CD4-positive, alpha-beta T cell treated with Interleukin-15 for 4 hours (primary cell): ENCODE results near the gene ADCY9.

ENCODE experiments used
- DNase-seq: peaks from one replicate; pipeline ENCODE4 v3.0.0-alpha.2; 2020; ENCODE audit warnings: low spot score

The ADCY9 gene

DNA sequence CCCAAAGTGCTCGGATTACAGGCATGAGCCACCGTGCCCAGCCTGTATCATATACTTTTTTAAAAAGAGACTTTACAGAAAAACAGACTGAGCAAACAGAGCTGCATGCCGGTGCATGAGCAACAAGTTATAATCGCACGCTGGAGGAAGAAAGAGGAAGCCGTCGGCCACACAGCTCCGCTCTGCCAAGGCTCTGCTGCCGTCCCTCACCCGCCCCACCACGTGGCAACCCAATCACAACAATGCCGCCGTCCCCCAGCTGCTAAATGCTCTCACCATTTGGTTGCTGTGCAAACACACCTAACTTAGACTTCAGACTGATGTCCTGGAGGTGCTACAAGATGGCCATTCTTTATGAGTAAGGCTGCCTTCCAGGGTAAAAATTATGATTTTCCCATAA is 83.5 kb downstream of the ADCY9 start:
- DNase-seq: no peak

DNA sequence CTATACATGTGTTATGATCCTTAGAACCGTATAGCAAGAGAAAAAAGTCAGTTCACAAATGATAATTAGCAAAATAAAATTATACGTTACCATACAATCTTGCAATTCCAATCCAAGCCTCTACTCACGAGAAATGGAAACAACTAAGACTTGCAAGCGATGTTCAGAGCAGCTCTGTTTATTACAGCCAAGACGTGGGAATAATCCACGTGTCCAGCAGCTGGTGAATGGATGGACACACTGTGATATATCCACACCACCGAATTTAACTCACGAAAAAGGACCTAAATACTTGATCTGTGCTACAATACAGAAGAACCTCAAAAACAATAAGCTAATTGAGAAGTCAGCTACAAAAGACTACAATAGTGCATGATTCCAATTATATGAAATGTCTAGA is 88.1 kb downstream of the ADCY9 start:
- DNase-seq: no peak

DNA sequence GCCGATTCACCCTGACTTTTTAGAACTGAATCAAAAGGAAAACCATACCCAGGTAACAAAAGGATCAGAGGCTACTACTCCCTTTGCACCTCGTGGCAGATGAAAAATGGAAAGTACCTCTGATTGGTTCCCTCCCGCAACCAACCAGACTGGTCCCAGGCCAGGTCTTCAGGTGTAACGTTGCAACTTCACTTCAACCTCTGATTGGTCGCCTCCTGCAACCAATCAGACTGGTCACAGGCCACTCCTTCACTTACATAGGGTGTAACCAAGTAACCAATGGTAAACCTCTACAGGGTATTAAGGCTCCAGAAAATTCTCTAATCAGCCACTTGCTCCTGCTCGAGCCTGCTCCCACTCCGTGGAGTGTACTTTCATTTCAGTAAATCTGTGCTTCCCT is 89.4 kb downstream of the ADCY9 start:
- DNase-seq: no peak

DNA sequence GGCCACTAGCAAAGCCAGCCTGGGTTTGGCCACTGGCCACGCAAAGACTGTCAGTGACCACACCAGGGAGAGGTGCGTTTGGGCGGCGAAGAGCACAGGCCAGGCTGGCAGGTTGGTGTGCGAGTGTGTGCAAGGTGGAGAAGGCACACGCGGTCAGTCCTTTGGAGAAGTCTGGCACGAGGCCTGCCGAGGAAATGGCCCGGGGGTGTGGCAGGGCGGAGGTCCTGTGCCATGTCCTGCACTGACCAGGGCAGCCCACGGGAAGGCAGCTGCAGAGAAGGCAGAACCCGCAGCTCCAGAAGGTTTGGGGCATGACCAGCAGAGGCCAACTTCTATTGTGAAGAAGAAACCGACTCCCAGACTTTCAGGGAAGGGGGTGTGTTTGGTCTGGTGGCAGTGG is 90.8 kb downstream of the ADCY9 start:
- DNase-seq: no peak

DNA sequence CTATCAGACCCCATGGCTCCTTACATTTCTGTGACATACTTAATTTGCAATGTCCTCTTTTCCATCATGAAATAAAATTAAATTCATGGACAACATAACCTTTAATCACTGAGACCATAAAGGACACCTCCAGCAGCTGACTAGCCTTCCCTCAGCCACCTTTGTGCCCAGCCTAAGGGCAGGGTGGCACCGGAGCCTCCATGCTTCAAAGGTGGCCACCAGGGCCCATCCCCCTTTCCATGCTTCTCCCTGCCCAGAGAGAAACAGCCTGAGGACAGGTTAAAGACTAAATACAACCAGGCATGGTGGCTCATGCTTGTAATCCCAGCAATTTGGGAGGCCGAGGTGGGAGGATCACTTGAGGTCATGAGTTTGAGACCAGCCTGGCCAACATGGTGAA is 94.3 kb downstream of the ADCY9 start:
- DNase-seq: no peak

DNA sequence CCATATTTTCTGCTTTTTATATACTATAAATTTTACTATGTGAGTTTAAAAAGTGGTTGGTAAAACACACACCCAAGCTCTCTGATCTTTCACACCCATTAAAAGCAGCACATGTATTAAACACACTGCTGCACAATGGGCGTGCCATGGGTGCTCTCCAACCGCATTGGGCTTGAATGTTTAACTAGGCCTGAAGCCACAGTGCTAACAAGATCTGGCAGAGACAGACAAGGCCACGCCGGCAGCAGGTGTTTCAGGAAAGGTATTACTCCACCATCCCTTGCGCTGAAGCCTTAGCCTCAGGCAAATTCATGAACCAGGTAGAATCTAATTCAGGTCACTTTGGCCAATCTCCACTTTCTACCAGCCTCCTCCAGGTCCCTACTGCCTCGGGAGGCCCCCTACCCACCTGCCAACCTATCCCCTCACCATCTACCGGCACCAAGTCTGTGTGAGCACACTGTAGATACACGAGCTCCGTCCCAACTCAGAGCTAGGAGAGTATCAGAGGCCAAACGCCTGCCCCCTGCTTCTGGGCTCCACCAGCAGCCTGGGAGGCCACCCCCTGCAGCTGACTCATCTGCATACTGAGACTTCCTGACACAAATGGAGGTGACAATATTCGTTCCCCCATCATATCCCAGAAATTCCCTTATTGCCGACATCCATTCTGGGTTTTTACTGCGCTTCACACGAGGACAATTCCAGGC is 95.0 kb downstream of the ADCY9 start:
- DNase-seq: no peak

DNA sequence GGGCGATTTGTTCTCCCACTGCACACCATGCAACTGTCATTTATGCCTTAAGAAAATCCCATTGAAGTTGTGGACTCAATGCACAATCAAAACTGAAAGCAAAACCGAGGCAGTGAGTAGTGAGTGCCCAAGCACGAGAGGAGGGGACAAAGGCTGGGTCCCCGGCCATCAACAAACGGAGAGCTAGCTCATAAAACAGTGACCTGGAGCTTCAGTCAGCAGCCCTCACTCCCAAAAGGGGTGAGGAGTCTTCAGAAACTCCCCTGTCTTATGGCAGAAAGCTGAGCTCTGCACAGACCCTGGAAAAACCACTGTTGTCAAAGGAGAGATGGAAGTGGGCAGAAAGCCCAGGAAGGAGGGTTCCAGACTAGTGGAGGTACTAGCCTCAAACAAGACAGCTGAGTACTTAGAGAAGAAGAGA is 96.9 kb downstream of the ADCY9 start:
- no peak for DNase-seq

DNA sequence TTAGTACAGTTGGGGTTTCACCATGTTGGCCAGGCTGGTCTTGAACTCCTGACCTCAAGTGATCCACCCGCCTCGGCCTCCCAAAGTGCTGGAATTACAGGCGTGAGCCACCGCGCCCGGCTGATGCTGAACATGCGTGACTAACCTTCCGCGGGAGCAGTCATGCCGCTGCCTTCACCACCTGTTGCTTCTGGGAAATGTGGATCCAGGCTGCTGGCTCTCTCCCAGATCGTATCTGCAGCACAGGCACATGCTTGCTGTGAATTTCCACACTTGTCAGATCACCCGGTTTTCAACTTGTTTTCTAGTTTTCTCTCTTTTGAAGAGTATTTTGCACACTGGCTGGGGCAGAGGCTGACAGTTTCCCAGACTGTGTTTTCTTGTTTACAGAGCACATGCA is 97.9 kb downstream of the ADCY9 start:
- DNase-seq: no peak

DNA sequence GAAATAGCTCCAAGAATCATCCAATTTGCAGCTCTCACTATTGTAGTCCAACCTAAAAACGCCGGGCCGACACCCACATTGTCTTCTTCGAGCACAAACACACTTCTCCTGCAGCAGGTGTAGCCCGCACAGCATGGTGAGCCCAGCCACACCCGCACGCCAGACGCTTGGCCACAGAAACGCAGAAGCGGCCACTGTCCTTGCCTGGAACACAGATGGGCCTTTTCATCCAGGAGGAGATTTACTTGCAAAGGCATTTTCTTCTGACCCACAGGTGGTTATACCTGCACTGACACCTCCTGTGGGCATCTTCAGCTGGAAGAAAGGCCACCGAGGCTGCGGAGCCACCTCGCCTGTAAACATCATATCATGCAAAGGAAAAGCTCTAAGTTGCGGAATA is 98.4 kb downstream of the ADCY9 start:
- DNase-seq: no peak

DNA sequence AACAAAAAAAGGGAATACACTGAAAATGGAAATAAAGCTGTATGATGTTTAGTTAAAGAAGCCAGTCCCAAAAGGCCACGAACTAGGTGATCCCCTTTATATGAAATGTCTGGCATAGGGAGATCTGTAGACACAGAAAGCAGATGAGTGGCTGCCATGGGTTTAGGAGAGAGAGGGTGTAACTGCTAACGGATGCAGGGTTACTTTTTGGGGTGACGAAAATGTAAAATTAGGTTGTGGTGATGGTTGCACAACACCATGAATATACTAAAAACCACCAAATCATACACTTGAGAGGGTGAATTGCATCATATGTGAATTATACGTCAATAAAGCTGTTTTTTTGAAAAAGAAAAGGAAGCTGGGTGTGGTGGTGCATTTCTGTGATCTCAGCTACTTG is 99.6 kb downstream of the ADCY9 start:
- peak; percentile 18 for DNase-seq

DNA sequence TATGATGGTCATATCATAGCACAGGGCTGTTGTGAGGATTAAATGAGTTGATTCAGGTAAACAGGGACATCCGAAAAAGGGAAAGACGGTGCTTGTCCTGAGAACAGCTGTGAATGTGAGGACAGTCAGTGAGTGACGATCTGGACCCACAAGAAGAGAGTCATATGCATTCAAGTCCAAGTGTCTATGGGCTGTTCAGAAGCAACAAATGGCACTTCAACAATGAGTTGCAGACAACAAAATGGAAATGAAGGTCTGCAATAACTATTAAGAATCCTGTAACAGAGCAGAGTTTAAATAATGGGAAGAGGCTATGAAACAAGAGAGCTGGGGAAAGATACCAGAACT is 100.3 kb downstream of the ADCY9 start:
- DNase-seq: no peak

DNA sequence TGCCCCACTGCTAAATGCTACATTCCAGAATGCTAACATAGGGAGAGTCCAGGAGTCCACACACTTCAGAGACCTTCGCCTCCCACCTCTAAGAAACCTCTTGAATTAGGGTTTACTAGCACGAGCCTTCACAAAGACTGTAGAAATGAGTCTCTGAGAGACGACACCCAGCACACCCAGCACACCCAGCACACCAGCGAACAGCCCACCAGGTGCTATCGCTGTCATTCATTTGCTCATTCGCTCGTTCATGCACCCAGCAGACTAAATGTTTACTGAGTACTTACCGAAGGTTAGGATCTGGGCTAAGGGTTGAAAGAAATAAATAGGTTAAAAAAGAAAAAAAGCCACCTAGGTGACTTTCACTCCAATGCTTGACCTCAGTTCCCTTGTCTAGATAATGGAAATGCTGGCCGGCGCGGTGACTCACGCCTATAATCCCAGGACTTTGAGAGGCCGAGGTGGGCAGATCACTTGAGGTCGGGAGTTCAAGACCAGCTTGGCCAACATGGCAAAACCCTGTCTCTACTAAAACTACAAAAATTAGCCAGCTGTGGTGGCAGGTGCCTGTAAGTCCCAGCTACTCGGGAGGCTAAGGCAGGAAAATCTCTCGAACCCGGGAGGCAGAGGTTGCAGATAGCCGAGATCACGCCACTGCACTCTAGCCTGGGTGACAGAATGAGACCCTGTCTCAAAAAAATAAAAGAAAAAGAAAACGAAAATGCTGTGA is 100.8 kb downstream of the ADCY9 start:
- DNase-seq: no peak

DNA sequence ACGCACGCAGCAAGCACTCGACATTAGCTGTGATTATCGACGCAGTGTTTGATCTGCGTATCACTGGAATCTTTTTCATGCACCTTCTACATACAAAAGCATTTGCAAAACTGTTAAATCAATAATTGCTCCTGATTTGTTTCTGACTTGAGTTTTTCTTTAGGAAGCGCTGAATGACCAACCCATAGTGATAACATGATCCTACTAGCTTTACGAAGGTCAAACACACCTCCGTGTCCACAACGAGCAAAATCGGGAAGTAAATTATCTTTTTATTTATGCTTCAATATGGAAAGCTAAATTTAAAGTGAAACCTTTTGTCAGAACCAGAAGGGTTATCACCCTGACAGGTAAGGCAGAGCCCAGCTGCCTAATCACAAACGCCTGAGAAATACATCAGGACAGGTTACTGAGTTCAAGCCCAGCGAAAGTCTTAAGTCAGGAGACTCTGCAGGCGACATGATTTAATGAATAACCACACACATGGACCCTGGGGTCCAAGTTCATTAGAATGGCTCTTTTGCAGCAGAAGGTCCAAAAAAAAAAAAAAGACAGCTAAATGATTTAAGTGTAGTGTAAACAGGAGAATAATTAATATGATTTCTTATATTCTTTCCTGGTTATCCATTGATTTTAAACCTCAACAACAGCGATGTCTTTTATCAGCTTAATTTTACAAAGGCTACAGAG is 104.2 kb downstream of the ADCY9 start:
- DNase-seq: no peak

DNA sequence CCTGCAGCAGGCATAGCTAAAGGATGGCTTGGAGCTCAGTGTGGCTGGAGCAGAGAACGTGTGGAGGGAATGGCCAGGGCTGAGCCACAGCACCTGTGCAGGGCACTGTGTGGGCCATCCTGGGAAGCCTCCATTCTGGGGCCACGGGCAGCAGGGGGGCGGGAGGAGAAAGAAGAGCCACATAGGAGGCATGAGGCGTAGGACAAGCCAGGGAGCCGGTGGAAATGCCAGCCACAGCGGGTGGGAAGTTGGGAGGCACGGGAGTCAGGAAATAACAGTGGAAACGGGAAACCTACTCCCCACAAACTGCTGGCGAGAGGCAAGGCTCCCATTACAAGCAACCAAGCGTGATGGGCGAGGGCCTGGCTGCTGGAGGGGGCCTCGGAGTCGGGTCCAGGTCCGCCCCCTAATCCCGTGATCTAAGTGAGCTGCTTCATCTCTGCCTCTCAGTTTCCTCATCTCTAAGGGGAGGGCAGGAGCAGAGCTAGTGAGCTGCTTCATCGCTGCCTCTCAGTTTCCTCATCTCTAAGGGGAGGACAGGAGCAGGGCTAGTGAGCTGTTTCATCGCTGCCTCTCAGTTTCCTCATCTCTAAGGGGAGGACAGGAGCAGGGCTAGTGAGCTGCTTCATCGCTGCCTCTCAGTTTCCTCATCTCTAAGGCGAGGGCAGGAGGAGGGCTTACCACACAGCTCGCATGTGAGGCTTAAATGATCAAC is 104.9 kb downstream of the ADCY9 start:
- no peak for DNase-seq

DNA sequence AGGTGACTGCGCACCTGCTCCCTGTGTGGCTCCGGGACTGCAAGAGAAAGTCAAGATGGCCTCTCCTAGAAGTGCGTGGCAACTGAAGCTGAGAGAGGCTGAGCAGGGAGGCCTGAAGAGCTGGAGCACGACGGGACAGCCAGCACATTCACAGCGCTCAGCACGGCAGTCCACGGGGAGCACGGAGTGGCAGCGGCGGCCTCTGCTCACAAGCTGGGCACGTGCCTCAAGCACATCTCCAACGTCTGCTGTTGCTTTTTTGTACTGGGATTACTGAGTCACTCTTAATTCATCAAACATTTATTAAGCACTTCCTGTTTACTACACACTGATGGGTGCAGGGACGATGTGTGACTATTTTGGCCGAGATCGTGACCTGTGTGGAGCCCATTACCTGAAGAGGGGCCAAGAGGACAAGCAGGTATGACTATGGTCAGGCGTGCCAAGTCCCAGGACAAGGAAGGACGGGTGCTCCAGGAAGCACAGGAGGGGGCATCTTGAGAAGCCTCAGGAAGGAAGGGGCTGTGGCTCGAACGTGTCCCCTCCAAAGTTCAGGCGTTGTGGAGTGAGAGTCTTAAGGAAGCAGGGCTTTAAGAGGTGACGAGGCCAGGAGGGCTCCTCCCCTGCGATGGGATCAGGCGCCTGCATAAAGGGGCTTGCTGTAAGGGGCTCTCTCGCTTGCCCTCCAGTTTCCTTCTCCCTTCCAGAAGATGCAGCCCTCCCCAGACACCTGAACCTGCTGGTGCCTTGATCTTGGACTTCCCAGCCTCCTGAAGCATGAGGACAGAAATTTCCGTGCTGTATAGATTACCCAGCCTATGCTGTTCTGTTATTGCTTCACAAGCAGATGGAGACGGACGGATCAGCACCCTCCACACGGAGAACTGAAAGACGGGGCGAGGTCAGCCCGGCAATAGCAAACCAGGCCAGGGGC is 105.8 kb downstream of the ADCY9 start:
- DNase-seq: no peak

DNA sequence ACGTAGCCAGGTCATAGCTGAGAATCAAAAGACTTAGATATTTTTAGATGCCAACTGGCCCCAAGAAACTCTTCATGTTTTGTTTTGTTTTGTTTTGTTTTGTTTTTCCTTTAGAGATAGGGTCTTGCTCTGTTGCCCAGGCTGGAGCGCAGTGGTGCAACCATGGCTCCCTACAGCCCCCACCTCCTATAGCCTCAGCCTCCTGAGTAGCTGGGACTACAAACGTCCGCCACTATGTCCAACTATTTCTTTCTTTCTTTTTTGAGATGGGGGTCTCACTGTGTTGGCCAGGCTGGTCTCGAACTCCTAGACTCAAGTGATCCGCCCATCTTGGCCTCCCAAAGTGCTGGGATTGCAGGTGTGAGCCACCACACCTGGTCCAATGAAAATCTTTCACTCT is 107.1 kb downstream of the ADCY9 start:
- DNase-seq: no peak

DNA sequence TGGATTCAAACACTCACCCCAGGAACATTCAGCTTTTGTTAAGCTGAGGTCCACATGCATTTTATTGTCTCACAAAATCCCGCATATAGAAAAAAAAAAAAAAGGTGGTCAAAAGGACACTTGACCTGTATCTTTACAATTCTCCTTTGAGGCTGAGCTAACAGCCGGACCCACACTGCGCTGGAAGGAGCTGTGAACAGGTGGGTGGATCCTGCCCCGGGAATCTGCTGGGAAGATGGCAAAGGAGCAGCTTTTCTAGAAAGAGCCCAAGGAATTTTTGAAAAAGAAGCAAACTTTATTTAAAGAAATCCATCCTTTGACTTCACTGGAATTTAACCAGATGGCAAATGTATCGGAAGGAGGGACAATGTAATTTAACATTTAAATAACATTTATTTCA is 108.1 kb downstream of the ADCY9 start:
- DNase-seq: no peak

DNA sequence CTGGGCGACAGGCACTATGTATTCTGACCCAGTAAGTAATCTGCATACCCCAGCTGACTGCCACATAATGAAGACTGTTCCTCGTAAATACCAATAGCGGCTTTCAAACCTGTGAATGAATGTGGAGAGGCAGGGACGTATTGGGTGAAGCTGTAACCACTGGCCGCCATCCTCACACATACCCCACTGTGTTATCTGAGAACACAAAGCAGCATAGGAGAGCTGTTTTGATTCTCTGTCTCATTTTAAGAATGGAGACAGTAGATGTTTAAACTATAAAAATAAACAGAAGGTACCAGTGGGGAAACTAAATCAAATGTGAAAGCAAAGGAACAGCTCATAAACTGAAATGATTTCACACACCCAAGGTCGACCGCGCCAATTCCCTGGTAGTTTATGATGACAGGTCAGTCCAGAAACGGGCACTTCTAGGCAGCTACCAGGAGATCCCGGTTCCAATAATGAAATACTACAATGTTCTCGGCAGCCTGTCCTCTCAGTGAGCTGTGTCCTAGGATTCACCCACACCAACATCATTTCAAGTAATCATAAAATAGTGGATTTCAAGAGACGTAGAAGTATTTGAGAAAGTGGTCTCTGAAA is 109.7 kb downstream of the ADCY9 start:
- no peak for DNase-seq

DNA sequence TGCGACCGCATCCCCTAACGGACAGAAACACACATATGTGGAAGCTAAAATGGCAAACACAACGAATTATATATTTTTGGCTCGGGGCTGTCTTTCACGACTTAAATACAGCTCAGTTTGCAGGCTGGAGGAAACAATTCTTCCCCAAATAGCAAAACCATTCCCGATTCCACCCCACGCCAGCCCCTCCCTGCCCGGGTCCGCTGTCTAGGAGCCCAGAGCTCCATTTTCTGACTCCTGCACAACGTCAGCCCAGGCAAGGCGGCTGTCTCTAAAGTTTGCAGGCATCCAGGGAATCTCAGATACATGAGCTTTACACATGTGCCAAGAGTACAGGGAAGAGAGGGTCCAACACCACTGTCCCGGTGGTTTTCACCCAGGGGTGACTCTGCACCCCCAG is 110.5 kb downstream of the ADCY9 start:
- DNase-seq: no peak

DNA sequence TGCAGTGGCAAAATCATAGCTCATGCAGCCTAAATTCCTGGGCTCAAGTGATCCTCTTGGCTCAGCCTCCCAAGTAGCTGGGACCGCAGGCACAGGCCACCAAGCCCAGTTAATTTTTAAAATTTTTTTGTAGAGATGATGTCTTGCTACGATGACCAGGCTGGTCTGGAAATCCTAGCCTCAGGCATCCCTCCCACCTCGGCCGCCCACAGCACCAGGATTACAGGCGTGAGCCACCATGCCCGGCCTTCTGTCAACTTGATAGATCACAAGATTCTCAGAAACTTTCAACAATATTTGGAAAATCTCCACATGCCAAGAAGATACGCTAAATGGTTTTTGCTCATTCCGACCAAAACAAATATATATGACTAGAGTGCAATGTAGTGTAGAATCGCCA is 111.0 kb downstream of the ADCY9 start:
- DNase-seq: no peak

DNA sequence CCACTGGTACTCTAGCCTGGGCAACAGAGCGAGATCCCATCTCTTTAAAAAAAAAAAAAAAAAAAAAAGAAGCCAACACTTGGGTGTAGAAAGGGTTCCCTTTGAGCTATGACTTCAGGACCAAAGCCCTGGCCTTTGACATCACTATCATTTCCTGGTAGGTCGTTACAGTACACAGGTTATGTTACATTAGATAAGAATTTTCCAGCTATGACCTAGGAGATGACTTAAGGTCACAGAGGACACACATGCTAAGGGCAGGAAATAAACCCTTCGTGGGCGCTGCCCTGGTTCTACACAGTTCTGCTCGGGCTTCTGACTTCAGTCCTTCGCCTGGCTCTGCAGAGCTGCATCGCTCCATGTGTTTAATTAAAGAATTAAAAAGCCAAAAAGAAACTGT is 112.0 kb downstream of the ADCY9 start:
- DNase-seq: no peak
